GM23338 (cell line): ENCODE measurements around the gene LDLRAD3. TPM values are rescaled to one million over a fixed set of nuclear protein-coding genes. Genes with fewer than 3 reads are reported as not detected.

Source experiments
- ATAC-seq: fragments of 200-7000 bp; cut with Tn5 transposase; 3 replicates; pipeline ENCODE4 v1.9.1; 2020
- DNase-seq: peaks from one replicate; pipeline ENCODE4 v3.0.0-alpha.2; 2015; ENCODE audit warnings: low spot score
- H2AFZ ChIP-seq: fragments of 200-600 bp; sonication (generic); 2 replicates; pipeline ENCODE4 v1.8.0; 2016; ENCODE audit warnings: antibody characterized with exemption, mild to moderate bottlenecking, moderate library complexity
- H3F3A ChIP-seq: fragments of 200-600 bp; sonication (generic); replicated peaks from 2 replicates; pipeline ENCODE4 v1.8.0; 2017; ENCODE audit warnings: antibody characterized with exemption, mixed run types, low read depth
- H3K27ac ChIP-seq: fragments of 200-600 bp; sonication (generic); 2 replicates; pipeline ENCODE4 v1.6.1; 2016; ENCODE audit warnings: low read depth
- H3K27me3 ChIP-seq: fragments of 200-600 bp; sonication (generic); 2 replicates; pipeline ENCODE4 v1.8.0; 2016; ENCODE audit warnings: mild to moderate bottlenecking, mixed run types, moderate library complexity; ENCODE audit not compliant: insufficient read depth
- H3K36me3 ChIP-seq: fragments of 200-600 bp; sonication (generic); 2 replicates; pipeline ENCODE4 v1.8.0; 2016; ENCODE audit warnings: mild to moderate bottlenecking; ENCODE audit not compliant: insufficient read depth
- H3K4me1 ChIP-seq: fragments of 200-600 bp; sonication (generic); 2 replicates; pipeline ENCODE4 v1.8.0; 2016; ENCODE audit warnings: mild to moderate bottlenecking, moderate library complexity; ENCODE audit not compliant: insufficient read depth
- H3K4me2 ChIP-seq: fragments of 200-600 bp; sonication (generic); 2 replicates; pipeline ENCODE4 v1.7.1; 2017; ENCODE audit warnings: mixed run types
- H3K4me3 ChIP-seq: fragments of 200-600 bp; sonication (generic); 2 replicates; pipeline ENCODE4 v1.6.1; 2016; ENCODE audit warnings: mixed run types
- H3K79me2 ChIP-seq: fragments of 200-600 bp; sonication (generic); replicated peaks from 2 replicates; pipeline ENCODE4 v1.8.0; 2017; ENCODE audit warnings: mild to moderate bottlenecking; ENCODE audit not compliant: insufficient read depth
- H3K9me2 ChIP-seq: fragments of 200-600 bp; sonication (generic); 2 replicates; pipeline ENCODE4 v1.8.0; 2017; ENCODE audit not compliant: insufficient read depth
- H4K20me1 ChIP-seq: fragments of 200-600 bp; sonication (generic); replicated peaks from 2 replicates; pipeline ENCODE4 v1.8.0; 2017; ENCODE audit warnings: mild to moderate bottlenecking; ENCODE audit not compliant: insufficient read depth
- H3K27ac Mint-ChIP-seq: 2 replicates; pipeline ENCODE4 v1.8.0; 2020; ENCODE audit warnings: inconsistent platforms, mild to moderate bottlenecking, moderate library complexity, mixed read lengths
- H3K27me3 Mint-ChIP-seq: 3 replicates; pipeline ENCODE4 v1.8.0; 2022; ENCODE audit warnings: low read depth, mild to moderate bottlenecking, moderate library complexity, mixed read lengths, inconsistent platforms; ENCODE audit not compliant: insufficient read depth, poor library complexity
- H3K36me3 Mint-ChIP-seq: 3 replicates; pipeline ENCODE4 v1.8.0; 2021; ENCODE audit warnings: low read depth, mild to moderate bottlenecking, inconsistent platforms, moderate library complexity, mixed read lengths
- H3K4me1 Mint-ChIP-seq: 3 replicates; pipeline ENCODE4 v1.8.0; 2020; ENCODE audit warnings: mild to moderate bottlenecking, inconsistent platforms, mixed read lengths
- H3K4me3 Mint-ChIP-seq: 3 replicates; pipeline ENCODE4 v1.8.0; 2021; ENCODE audit warnings: moderate library complexity, mild to moderate bottlenecking, inconsistent platforms, mixed read lengths
- H3K9me3 Mint-ChIP-seq: 3 replicates; pipeline ENCODE4 v1.8.0; 2020; ENCODE audit warnings: moderate library complexity, mild to moderate bottlenecking, inconsistent platforms, mixed read lengths
- CREB1 ChIP-seq: fragments of 250-450 bp; sonication (Bioruptor Pico); IDR thresholded peaks from 2 replicates; pipeline ENCODE4 v1.5.0; 2020; ENCODE audit warnings: low read depth, mild to moderate bottlenecking, moderate library complexity
- EZH2 ChIP-seq: fragments of 200-600 bp; sonication (generic); IDR thresholded peaks from one replicate; pipeline ENCODE4 v1.8.0; 2017; ENCODE audit warnings: antibody characterized with exemption, mild to moderate bottlenecking, low read depth; ENCODE audit not compliant: unreplicated experiment
- EZH2phosphoT487 ChIP-seq: fragments of 200-600 bp; sonication (generic); IDR thresholded peaks from one replicate; pipeline ENCODE4 v1.8.1; 2018; ENCODE audit warnings: antibody characterized with exemption; ENCODE audit not compliant: unreplicated experiment
- JUNB ChIP-seq: IDR thresholded peaks from one replicate; pipeline ENCODE4 v1.6.1; 2016; ENCODE audit warnings: antibody characterized with exemption; ENCODE audit not compliant: unreplicated experiment
- POLR2AphosphoS5 ChIP-seq: IDR thresholded peaks from 2 replicates; pipeline ENCODE4 v1.6.1; 2016; ENCODE audit warnings: antibody characterized with exemption, low read depth
- STAT1 ChIP-seq: IDR thresholded peaks from one replicate; pipeline ENCODE4 v1.6.1; 2016; ENCODE audit warnings: antibody characterized with exemption; ENCODE audit not compliant: unreplicated experiment
- ZNF114 ChIP-seq: fragments of 250-450 bp; sonication (Bioruptor Pico); IDR thresholded peaks from 2 replicates; pipeline ENCODE4 v1.5.0; 2020; ENCODE audit warnings: mild to moderate bottlenecking, moderate library complexity
- ZNF331 ChIP-seq: fragments of 250-450 bp; sonication (Bioruptor Pico); IDR thresholded peaks from 2 replicates; pipeline ENCODE4 v1.5.0; 2020; ENCODE audit warnings: low read depth, mild to moderate bottlenecking, moderate library complexity
- polyA plus RNA-seq: library from polyadenylated mRNA; unstranded; fragments of >200 nt; fragmentation: Nextera tagmentation; extraction: Ambion mirVana; gene quantifications from 2 replicates; pipeline ENCODE4 v1.2.1, GENCODE V29; 2016
- total RNA-seq: library from RNA; depleted of rRNA; stranded (reverse); fragments of >200 nt; shearing (Covaris generic); gene quantifications from 2 replicates; pipeline ENCODE4 v1.2.3, GENCODE V29; 2014
- TF ChIP-seq, protein P1 (sequence below): IDR thresholded peaks from 2 replicates; pipeline ENCODE4 v1.6.1; 2016; ENCODE audit warnings: antibody characterized with exemption
- TF ChIP-seq, protein P2 (sequence below), 2 experiments: fragments of 200-600 bp in 1 of 2; sonication (generic) in 1 of 2; conservative IDR thresholded peaks; 2 replicates each; pipeline versions ENCODE4 v1.5.1 to v1.6.1; 2016 to 2017; ENCODE audit warnings: antibody characterized with exemption in 2 of 2, low read depth in 2 of 2, mild to moderate bottlenecking in 2 of 2, moderate library complexity in 1 of 2
- TF ChIP-seq, protein P3 (sequence below): IDR thresholded peaks from one replicate; pipeline ENCODE4 v1.6.1; 2018; ENCODE audit warnings: antibody characterized with exemption; ENCODE audit not compliant: unreplicated experiment

LDLRAD3 gene
- total and polyA plus RNA-seq, 2 experiments from 2014 or later = 8.5 to 19.4 TPM

DNA sequence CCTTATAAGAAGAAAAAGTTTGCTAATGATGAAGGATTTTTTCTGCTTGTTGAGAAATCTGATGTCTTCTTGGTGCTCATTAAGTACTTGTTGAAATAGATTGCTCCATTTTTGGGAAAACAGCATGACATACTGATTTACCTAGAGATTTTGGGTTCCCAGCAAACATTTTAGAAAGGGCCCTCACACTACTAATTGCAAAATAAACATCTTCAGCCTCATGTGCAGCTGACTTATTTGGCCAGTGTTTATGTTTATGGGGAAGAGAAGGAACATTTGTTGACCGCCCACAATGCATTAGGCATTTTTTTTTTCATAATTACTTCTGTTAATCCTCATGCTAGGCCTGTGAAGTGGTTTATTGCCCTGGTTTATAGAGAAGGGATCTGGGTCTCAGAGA is 40.1 kb downstream of the LDLRAD3 start (continued):
- TF ChIP-seq EZH2 = no peak
- TF ChIP-seq CREB1 (CRISPR knock-in tag) = no peak
- no peak for TF ChIP-seq STAT1
- TF ChIP-seq ZNF331 (CRISPR knock-in tag) = no peak

DNA sequence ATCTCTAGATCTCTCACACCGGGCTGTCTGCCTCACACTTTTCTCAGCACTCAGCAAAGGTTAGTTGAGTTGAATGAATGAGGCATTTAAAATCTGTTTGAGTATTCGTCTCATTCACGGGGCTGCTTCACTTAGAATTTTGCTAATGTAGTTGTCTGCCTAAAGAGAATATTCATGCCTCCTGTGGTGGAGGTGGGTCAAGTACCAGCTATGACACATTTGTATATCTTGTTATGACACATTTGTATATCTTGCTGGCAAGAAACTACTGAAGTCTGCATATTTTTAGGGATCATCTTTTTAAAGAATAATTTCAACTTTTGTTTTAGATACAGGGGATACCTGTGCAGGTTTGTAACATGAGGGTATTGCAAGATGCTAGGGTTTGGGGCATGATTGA is 43.1 kb downstream of the LDLRAD3 start:
- Mint-ChIP-seq H3K4me1 (peaks cover 35% of the 10 kb centered on the region), H3K9me3 (peaks cover 23% of the 10 kb centered on the region), H3K36me3 (peaks cover 14% of the 10 kb centered on the region; the same call in 2 of the 3 replicates), H3K27ac (no peak overlapping the region), H3K4me3 (no peak overlapping the region), H3K27me3 (no peaks in the 10 kb centered on the region)
- Histone ChIP-seq H3K36me3 (no peaks in the 10 kb centered on the region), H3K9me2 (no peaks in the 10 kb centered on the region), H4K20me1 (peaks cover 7% of the 10 kb centered on the region; the same call in 1 of the 2 replicates), H3K4me1 (peaks cover 25% of the 10 kb centered on the region), H3F3A (no peaks in the 10 kb centered on the region), H3K27me3 (no peaks in the 10 kb centered on the region), H3K79me2 (peaks cover 98% of the 10 kb centered on the region), H3K4me3 (no peak overlapping the region), H2AFZ (no peak overlapping the region), H3K27ac (peak overlapping the region; percentile 57), H3K4me2 (no peak overlapping the region; the same call in 1 of the 2 replicates)
- ATAC-seq = no peak; the same call in 2 of the 3 replicates
- TF ChIP-seq, protein P1, sequence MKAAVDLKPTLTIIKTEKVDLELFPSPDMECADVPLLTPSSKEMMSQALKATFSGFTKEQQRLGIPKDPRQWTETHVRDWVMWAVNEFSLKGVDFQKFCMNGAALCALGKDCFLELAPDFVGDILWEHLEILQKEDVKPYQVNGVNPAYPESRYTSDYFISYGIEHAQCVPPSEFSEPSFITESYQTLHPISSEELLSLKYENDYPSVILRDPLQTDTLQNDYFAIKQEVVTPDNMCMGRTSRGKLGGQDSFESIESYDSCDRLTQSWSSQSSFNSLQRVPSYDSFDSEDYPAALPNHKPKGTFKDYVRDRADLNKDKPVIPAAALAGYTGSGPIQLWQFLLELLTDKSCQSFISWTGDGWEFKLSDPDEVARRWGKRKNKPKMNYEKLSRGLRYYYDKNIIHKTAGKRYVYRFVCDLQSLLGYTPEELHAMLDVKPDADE = no peak
- no peak for TF ChIP-seq EZH2
- no peak for DNase-seq

DNA sequence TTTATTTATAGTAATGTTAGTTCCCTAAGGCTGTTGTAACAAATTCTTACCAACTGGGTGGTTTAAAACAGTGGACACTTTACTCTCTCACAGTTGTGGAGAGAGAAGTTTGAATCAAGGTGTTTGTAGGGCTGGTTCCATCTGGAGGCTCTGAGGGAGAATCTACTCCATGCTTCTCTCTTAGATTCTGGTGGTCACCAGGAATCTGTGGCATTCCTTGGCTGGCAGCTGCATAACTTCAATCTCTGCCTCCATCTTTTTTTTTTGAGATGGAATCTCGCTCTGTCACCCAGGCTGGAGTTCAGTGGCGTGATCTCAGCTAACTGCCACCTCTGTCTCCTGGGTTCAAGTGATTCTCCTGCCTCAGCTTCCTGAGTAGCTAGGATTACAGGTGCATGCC is 46.3 kb downstream of the LDLRAD3 start:
- peaks cover 7% of the 10 kb centered on the region; the same call in 1 of the 2 replicates for H4K20me1 ChIP-seq
- H3K4me3 ChIP-seq = no peak overlapping the region
- no peak overlapping the region for H3K4me2 ChIP-seq
- DNase-seq (no peak), ATAC-seq (no peak)
- H3K27me3 ChIP-seq = no peaks in the 10 kb centered on the region
- no peak overlapping the region for H2AFZ ChIP-seq
- H3K79me2 ChIP-seq = peaks cover 96% of the 10 kb centered on the region
- Mint-ChIP-seq H3K27me3 (no peaks in the 10 kb centered on the region), H3K36me3 (peaks cover 22% of the 10 kb centered on the region), H3K9me3 (peaks cover 17% of the 10 kb centered on the region), H3K4me3 (no peak overlapping the region), H3K4me1 (peaks cover 43% of the 10 kb centered on the region), H3K27ac (no peak overlapping the region)
- H3K9me2 ChIP-seq = peaks cover 4% of the 10 kb centered on the region; the same call in 1 of the 2 replicates
- no peaks in the 10 kb centered on the region for H3F3A ChIP-seq
- H3K27ac ChIP-seq = no peak overlapping the region
- no peaks in the 10 kb centered on the region for H3K36me3 ChIP-seq
- peaks cover 25% of the 10 kb centered on the region for H3K4me1 ChIP-seq
- TF ChIP-seq EZH2phosphoT487 (no peak), ZNF331 (CRISPR knock-in tag) (no peak), STAT1 (no peak), POLR2AphosphoS5 (no peak), ZNF114 (CRISPR knock-in tag) (no peak), JUNB (no peak), EZH2 (no peak)
- TF ChIP-seq, protein P2, sequence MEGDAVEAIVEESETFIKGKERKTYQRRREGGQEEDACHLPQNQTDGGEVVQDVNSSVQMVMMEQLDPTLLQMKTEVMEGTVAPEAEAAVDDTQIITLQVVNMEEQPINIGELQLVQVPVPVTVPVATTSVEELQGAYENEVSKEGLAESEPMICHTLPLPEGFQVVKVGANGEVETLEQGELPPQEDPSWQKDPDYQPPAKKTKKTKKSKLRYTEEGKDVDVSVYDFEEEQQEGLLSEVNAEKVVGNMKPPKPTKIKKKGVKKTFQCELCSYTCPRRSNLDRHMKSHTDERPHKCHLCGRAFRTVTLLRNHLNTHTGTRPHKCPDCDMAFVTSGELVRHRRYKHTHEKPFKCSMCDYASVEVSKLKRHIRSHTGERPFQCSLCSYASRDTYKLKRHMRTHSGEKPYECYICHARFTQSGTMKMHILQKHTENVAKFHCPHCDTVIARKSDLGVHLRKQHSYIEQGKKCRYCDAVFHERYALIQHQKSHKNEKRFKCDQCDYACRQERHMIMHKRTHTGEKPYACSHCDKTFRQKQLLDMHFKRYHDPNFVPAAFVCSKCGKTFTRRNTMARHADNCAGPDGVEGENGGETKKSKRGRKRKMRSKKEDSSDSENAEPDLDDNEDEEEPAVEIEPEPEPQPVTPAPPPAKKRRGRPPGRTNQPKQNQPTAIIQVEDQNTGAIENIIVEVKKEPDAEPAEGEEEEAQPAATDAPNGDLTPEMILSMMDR (conservative IDR thresholded peaks at IDR 0.05; ENCODE audit: low read depth in 2 of 2) = no peak
- TF ChIP-seq, protein P3, sequence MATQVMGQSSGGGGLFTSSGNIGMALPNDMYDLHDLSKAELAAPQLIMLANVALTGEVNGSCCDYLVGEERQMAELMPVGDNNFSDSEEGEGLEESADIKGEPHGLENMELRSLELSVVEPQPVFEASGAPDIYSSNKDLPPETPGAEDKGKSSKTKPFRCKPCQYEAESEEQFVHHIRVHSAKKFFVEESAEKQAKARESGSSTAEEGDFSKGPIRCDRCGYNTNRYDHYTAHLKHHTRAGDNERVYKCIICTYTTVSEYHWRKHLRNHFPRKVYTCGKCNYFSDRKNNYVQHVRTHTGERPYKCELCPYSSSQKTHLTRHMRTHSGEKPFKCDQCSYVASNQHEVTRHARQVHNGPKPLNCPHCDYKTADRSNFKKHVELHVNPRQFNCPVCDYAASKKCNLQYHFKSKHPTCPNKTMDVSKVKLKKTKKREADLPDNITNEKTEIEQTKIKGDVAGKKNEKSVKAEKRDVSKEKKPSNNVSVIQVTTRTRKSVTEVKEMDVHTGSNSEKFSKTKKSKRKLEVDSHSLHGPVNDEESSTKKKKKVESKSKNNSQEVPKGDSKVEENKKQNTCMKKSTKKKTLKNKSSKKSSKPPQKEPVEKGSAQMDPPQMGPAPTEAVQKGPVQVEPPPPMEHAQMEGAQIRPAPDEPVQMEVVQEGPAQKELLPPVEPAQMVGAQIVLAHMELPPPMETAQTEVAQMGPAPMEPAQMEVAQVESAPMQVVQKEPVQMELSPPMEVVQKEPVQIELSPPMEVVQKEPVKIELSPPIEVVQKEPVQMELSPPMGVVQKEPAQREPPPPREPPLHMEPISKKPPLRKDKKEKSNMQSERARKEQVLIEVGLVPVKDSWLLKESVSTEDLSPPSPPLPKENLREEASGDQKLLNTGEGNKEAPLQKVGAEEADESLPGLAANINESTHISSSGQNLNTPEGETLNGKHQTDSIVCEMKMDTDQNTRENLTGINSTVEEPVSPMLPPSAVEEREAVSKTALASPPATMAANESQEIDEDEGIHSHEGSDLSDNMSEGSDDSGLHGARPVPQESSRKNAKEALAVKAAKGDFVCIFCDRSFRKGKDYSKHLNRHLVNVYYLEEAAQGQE = no peak
- TF ChIP-seq, protein P1 = no peak
